ENCODE data around the gene STUM. TPM values are rescaled to one million over a fixed set of nuclear protein-coding genes. Genes with fewer than 3 reads are reported as not detected.
A peak's percentile ranks its signal among the peaks of the same experiment; 100 is the strongest.

Gene STUM
- total RNA-seq, 3 donors from 2014 or later: 1.1 to 7.2 (median 2.2) TPM

DNA sequence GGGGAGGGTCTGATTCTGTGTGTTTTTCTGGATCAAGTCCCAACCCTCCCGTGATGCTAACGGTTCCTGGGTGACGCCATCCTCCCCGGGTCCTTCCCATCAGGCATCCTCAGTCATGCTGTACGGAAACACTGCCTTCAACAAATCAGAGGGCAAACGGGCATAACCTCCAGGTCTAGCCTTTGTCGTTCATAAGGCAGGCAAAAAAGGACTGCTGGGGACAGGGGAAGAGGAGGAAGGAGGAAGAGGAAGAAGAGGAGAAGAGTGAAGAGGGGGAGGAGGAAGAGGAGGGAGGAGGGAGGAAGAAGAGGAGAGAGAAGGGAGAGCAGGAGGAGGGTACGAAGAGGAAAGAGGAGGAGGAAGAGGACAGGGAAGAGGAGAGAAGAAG is 106.1 kb downstream of the STUM start:
- Histone ChIP-seq H3K27ac (peak overlapping the region; percentile 56 to 83), H3K4me3 (no peak overlapping the region), H3K9me3 (no peaks in the 10 kb centered on the region), H3K27me3 (no peaks in the 10 kb centered on the region), H3K4me1 (peaks cover 3 to 35% of the 10 kb centered on the region in 2 donors), H3K36me3 (no peaks in the 10 kb centered on the region)
- intact Hi-C loops (cut with DNase I; ENCODE audit: low total_unique reads): no loop called here
- TF ChIP-seq POLR2A (IDR thresholded peaks at IDR 0.05) (no peak), CTCF (IDR thresholded peaks at IDR 0.05) (no peak), POLR2AphosphoS5 (IDR thresholded peaks at IDR 0.05) (no peak)
- no peak for DNase-seq (ENCODE audit: low spot score in 2 of 2)

GRCh38 chr1:226655251-226656163 is 106.9 kb downstream of the STUM start:
- Histone ChIP-seq H3K36me3 (no peaks in the 10 kb centered on the region), H3K27me3 (no peaks in the 10 kb centered on the region), H3K27ac (peak overlapping the region; percentile 56 to 83), H3K4me3 (no peak overlapping the region), H3K9me3 (no peaks in the 10 kb centered on the region), H3K4me1 (peaks cover 3 to 35% of the 10 kb centered on the region in 2 donors)
- intact Hi-C loops (cut with DNase I; ENCODE audit: low total_unique reads): no loop called here
- DNase-seq (ENCODE audit: low spot score in 2 of 2): no peak
- TF ChIP-seq POLR2A (IDR thresholded peaks at IDR 0.05) (no peak), CTCF (IDR thresholded peaks at IDR 0.05) (no peak), POLR2AphosphoS5 (IDR thresholded peaks at IDR 0.05) (no peak)

GRCh38 chr1:226656201-226656600 is 107.6 kb downstream of the STUM start:
- H3K9me3 ChIP-seq: no peaks in the 10 kb centered on the region
- H3K4me1 ChIP-seq: peaks cover 3 to 36% of the 10 kb centered on the region in 2 donors
- intact Hi-C loops (cut with DNase I; ENCODE audit: low total_unique reads): no loop called here
- DNase-seq (ENCODE audit: low spot score in 2 of 2): no peak
- no peak overlapping the region for H3K4me3 ChIP-seq
- no peaks in the 10 kb centered on the region for H3K27me3 ChIP-seq
- TF ChIP-seq POLR2A (IDR thresholded peaks at IDR 0.05) (no peak), CTCF (IDR thresholded peaks at IDR 0.05) (no peak), POLR2AphosphoS5 (IDR thresholded peaks at IDR 0.05) (no peak)
- H3K36me3 ChIP-seq: no peaks in the 10 kb centered on the region
- peak overlapping the region; percentile 56 to 83 for H3K27ac ChIP-seq

- intact Hi-C loops (cut with DNase I; ENCODE audit: low total_unique reads): no loop called here
- no peaks in the 10 kb centered on the region for H3K36me3 ChIP-seq
- H3K4me3 ChIP-seq: no peak overlapping the region
- TF ChIP-seq CTCF (IDR thresholded peaks at IDR 0.05): no peak
- TF ChIP-seq POLR2AphosphoS5 (IDR thresholded peaks at IDR 0.05): peak in 1 of 3 donors; percentile 16
- no peak for TF ChIP-seq POLR2A (IDR thresholded peaks at IDR 0.05)
- no peak for DNase-seq (ENCODE audit: low spot score in 2 of 2)
- H3K27ac ChIP-seq: peak overlapping the region; percentile 56 to 83
- no peaks in the 10 kb centered on the region for H3K9me3 ChIP-seq
- H3K27me3 ChIP-seq: no peaks in the 10 kb centered on the region
- peaks cover 4 to 41% of the 10 kb centered on the region in 2 donors for H3K4me1 ChIP-seq
These were observed 108.2 kb downstream of the STUM start for GRCh38 chr1:226656601-226657277.
